Gastrocnemius medialis (tissue), 4 donors: ENCODE data around the gene REX1BD.

Experiments used
- CTCF ChIP-seq, 5 experiments: fragments of 450-650 bp in 3 of 5; fragments of 200-600 bp in 2 of 5; sonication (generic) in 2 of 5; IDR thresholded peaks in 4 of 5; conservative IDR thresholded peaks in 1 of 5; 1 replicate in 4 of 5; 2 replicates in 1 of 5; pipeline ENCODE4 v1.5.1; 2016 to 2019; ENCODE audit warnings: antibody characterized with exemption in 5 of 5, mild to moderate bottlenecking in 3 of 5, moderate library complexity in 3 of 5
- POLR2A ChIP-seq, 2 donors: fragments of 450-650 bp; IDR thresholded peaks; one replicate each; pipeline ENCODE4 v1.6.1; 2017; ENCODE audit warnings: antibody characterized with exemption in 2 of 2, mild to moderate bottlenecking in 2 of 2, moderate library complexity in 2 of 2

- TF ChIP-seq POLR2A (IDR thresholded peaks at IDR 0.05): no peak
- TF ChIP-seq CTCF (IDR thresholded peaks at IDR 0.05 in 4 of 5, conservative IDR thresholded peaks at IDR 0.05 in 1 of 5): no peak
Observed at GRCh38 chr19:18580311-18580710, 8.3 kb upstream of the REX1BD start.
